ENCODE data around the gene STK40. TPM values are rescaled to one million over a fixed set of nuclear protein-coding genes. Genes with fewer than 3 reads are reported as not detected.
A peak's percentile ranks its signal among the peaks of the same experiment; 100 is the strongest.

The STK40 gene
- total RNA-seq, 1 experiment from 2014 or later: 14.4 TPM

GRCh38 chr1:36366091-36366661, 19.5 kb downstream of the STK40 start:
- H3K27me3 ChIP-seq (ENCODE audit: low read length): no peaks in the 10 kb centered on the region
- ATAC-seq (no peak), DNase-seq (no peak)
- H3K27ac ChIP-seq (ENCODE audit: low read length): no peak overlapping the region
- H3K36me3 ChIP-seq (ENCODE audit: low read depth, low read length): peaks cover 31% of the 10 kb centered on the region
- H3K79me2 ChIP-seq (ENCODE audit: low read length): peaks cover 62% of the 10 kb centered on the region
- H3F3A ChIP-seq (ENCODE audit: low read length, unreplicated experiment): no peaks in the 10 kb centered on the region
- H3K9me3 ChIP-seq (ENCODE audit: low read length): no peaks in the 10 kb centered on the region
- ChIA-PET CTCF (no interaction called here), POLR2A (ENCODE audit: unreplicated experiment) (no interaction called here)
- no TSS peak for BruUV-seq (replicated peaks)
- no peak overlapping the region for H3K4me3 ChIP-seq (ENCODE audit: low read length)
- no peak overlapping the region for H3K4me2 ChIP-seq (ENCODE audit: low read length)
- peaks cover 12% of the 10 kb centered on the region; the same call in 1 of the 2 replicates for H3K4me1 ChIP-seq (ENCODE audit: insufficient read depth, low read length)
- no peak overlapping the region for H3K9ac ChIP-seq (ENCODE audit: low read length)
- no peak overlapping the region for H2AFZ ChIP-seq (ENCODE audit: low read length)
- intact Hi-C loops (cut with micrococcal nuclease): no loop called here
- no peak for TF ChIP-seq EZH2phosphoT487 (IDR thresholded peaks at IDR 0.05; ENCODE audit: borderline replicate concordance, low read length)
- TF ChIP-seq CTCF (conservative IDR thresholded peaks at IDR 0.05; ENCODE audit: low read depth, low read length): no peak
- no peak for TF ChIP-seq EZH2 (IDR thresholded peaks at IDR 0.05; ENCODE audit: low read length, unreplicated experiment)
- no peaks in the 10 kb centered on the region for H4K20me1 ChIP-seq (ENCODE audit: low read length)
- H3K9me2 ChIP-seq (replicated peaks; ENCODE audit: low read length): no peaks in the 10 kb centered on the region

- Histone ChIP-seq H3K79me2 (ENCODE audit: low read length) (peaks cover 54% of the 10 kb centered on the region), H3K4me3 (ENCODE audit: low read length) (no peak overlapping the region), H3K4me1 (ENCODE audit: insufficient read depth, low read length) (peaks cover 16% of the 10 kb centered on the region; the same call in 1 of the 2 replicates), H3K4me2 (ENCODE audit: low read length) (no peak overlapping the region), H4K20me1 (ENCODE audit: low read length) (no peaks in the 10 kb centered on the region), H2AFZ (ENCODE audit: low read length) (no peak overlapping the region), H3K27ac (ENCODE audit: low read length) (no peak overlapping the region), H3K36me3 (ENCODE audit: low read depth, low read length) (peaks cover 37% of the 10 kb centered on the region), H3F3A (ENCODE audit: low read length, unreplicated experiment) (no peaks in the 10 kb centered on the region), H3K9me2 (replicated peaks; ENCODE audit: low read length) (no peaks in the 10 kb centered on the region), H3K9me3 (ENCODE audit: low read length) (no peaks in the 10 kb centered on the region), H3K27me3 (ENCODE audit: low read length) (no peaks in the 10 kb centered on the region), H3K9ac (ENCODE audit: low read length) (no peak overlapping the region)
- DNase-seq: no peak
- no peak for ATAC-seq
- POLR2A ChIA-PET (ENCODE audit: unreplicated experiment): no interaction called here
- CTCF ChIA-PET: no interaction called here
- intact Hi-C loops (cut with micrococcal nuclease): no loop called here
- TF ChIP-seq CTCF (conservative IDR thresholded peaks at IDR 0.05; ENCODE audit: low read depth, low read length): no peak
- no peak for TF ChIP-seq EZH2phosphoT487 (IDR thresholded peaks at IDR 0.05; ENCODE audit: borderline replicate concordance, low read length)
- TF ChIP-seq EZH2 (IDR thresholded peaks at IDR 0.05; ENCODE audit: low read length, unreplicated experiment): no peak
- no TSS peak for BruUV-seq (replicated peaks)
Measured at GRCh38 chr1:36365381-36365780, 20.3 kb downstream of the STK40 start.

GRCh38 chr1:36359911-36360550, 25.7 kb downstream of the STK40 start:
- H3K27ac ChIP-seq (ENCODE audit: low read length): peak overlapping the region; percentile 59
- BruUV-seq (replicated peaks): no TSS peak
- no peak overlapping the region for H3K4me3 ChIP-seq (ENCODE audit: low read length)
- H3K9me3 ChIP-seq (ENCODE audit: low read length): no peaks in the 10 kb centered on the region
- no peaks in the 10 kb centered on the region for H4K20me1 ChIP-seq (ENCODE audit: low read length)
- no peak overlapping the region for H2AFZ ChIP-seq (ENCODE audit: low read length)
- H3K9ac ChIP-seq (ENCODE audit: low read length): no peak overlapping the region
- H3K4me1 ChIP-seq (ENCODE audit: insufficient read depth, low read length): peaks cover 14% of the 10 kb centered on the region
- ChIA-PET POLR2A (ENCODE audit: unreplicated experiment) (no interaction called here), CTCF (interaction anchor here (0.6 kb wide), 1 partner anchor 17 kb away, joined by 3 read pairs; no protein-coding TSS in a partner anchor)
- H3K9me2 ChIP-seq (replicated peaks; ENCODE audit: low read length): no peaks in the 10 kb centered on the region
- H3K4me2 ChIP-seq (ENCODE audit: low read length): no peak overlapping the region
- H3K27me3 ChIP-seq (ENCODE audit: low read length): no peaks in the 10 kb centered on the region
- intact Hi-C loops (cut with micrococcal nuclease): no loop called here
- H3K79me2 ChIP-seq (ENCODE audit: low read length): peaks cover 11% of the 10 kb centered on the region
- H3F3A ChIP-seq (ENCODE audit: low read length, unreplicated experiment): no peaks in the 10 kb centered on the region
- peaks cover 46% of the 10 kb centered on the region for H3K36me3 ChIP-seq (ENCODE audit: low read depth, low read length)
- ATAC-seq (peak; percentile 62), DNase-seq (peak; percentile 69)
- TF ChIP-seq CTCF (conservative IDR thresholded peaks at IDR 0.05; ENCODE audit: low read depth, low read length): no peak
- TF ChIP-seq EZH2phosphoT487 (IDR thresholded peaks at IDR 0.05; ENCODE audit: borderline replicate concordance, low read length): no peak
- TF ChIP-seq EZH2 (IDR thresholded peaks at IDR 0.05; ENCODE audit: low read length, unreplicated experiment): no peak

Data from PC-3 (cell line).